ENCODE data around the gene CEP192. TPM values are rescaled to one million over a fixed set of nuclear protein-coding genes. Genes with fewer than 3 reads are reported as not detected.

The CEP192 gene, protein sequence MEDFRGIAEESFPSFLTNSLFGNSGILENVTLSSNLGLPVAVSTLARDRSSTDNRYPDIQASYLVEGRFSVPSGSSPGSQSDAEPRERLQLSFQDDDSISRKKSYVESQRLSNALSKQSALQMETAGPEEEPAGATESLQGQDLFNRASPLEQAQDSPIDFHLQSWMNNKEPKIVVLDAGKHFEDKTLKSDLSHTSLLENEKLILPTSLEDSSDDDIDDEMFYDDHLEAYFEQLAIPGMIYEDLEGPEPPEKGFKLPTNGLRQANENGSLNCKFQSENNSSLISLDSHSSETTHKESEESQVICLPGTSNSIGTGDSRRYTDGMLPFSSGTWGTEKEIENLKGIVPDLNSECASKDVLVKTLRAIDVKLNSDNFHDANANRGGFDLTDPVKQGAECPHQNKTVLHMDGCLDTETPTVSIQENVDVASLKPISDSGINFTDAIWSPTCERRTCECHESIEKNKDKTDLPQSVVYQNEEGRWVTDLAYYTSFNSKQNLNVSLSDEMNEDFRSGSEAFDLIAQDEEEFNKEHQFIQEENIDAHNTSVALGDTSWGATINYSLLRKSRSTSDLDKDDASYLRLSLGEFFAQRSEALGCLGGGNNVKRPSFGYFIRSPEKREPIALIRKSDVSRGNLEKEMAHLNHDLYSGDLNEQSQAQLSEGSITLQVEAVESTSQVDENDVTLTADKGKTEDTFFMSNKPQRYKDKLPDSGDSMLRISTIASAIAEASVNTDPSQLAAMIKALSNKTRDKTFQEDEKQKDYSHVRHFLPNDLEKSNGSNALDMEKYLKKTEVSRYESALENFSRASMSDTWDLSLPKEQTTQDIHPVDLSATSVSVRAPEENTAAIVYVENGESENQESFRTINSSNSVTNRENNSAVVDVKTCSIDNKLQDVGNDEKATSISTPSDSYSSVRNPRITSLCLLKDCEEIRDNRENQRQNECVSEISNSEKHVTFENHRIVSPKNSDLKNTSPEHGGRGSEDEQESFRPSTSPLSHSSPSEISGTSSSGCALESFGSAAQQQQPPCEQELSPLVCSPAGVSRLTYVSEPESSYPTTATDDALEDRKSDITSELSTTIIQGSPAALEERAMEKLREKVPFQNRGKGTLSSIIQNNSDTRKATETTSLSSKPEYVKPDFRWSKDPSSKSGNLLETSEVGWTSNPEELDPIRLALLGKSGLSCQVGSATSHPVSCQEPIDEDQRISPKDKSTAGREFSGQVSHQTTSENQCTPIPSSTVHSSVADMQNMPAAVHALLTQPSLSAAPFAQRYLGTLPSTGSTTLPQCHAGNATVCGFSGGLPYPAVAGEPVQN (N-terminal part only)
- 15.3 and 40.8 TPM in 2 replicates for total RNA-seq

DNA sequence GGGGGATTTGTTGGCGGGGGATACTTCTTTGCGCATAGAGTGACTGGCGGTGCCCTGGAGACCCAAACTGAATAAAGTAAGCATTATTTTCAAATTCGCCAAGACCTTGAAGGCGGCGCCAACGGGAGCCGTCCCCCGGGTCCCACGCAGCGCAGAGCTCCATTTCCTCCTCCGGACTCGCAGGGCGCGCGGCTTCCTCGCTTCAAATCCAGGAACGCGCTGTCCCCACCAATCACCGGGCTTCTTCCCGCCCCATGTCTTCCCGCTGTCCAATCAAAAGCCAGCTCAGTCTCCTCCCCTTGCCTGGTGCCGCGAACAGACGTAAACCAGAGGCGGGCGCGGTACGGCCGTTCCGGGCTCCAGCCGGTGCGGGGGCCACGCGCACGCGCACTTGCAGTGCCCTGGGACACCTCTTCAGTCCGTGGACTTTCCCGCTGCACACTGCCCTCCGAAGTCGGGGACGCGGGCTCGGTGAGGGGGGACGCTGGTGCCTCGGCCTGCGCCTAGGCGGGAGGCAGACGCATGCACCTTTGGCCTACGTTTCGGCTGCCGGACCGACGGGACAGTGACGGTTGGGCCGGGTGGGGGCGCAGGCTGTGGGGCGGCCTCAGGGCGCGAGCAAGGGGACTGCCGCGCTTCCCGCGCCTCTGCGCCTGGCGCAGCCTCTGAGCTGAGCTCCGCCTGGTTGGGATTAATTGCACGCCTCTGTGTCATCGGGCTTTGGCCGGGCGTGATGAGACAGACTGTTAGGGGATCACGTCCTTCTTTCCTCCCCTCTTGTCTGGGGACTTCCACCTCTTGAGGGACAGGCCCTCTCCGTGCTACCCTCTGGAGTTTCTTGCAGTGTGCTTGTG lies at the start of gene CEP192:
TSS of gene CEP192 (plus strand) at position 396 of the 854 bp plus-strand sequence. CDS start 8,063 bp downstream, outside the sequence.

DNA sequence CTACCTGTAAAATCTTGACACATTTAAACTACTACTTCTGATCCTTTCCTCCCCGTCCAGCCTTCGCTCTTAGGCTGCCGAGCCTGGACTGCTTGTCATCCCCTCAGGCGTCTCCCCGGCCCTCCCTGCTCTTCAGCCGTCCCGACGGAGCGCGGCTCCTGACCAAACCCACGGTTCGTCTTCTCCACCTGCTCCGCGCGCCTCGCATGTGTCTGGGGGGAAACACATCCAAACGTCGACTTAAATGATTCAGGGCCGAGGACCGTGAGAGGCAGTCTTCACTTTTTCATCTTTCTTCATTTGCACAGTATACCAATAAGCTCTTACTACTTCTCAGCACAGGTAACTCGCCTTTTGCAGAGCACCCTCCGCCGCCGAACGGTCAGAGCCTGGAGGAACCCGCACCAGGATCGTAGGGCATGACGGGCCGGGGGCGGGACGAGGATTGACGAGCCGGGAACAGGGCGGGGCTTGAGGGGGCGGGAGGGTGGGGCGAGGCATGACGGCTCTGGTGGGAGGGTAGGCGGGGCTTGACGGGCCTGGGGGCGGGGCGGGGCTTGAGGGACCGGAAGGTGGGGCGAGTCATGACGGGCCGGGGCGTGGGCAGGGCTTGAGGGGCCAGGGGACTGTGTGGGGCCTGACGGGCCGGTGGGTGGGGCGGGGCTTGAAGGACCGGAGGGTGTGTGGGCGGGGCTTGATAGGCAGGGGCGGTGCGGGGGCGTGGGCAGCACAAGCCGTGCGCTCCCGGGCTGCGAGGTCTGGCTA lies 43.7 kb upstream of the CEP192 start, which contains the start of gene SEH1L:
TSS of gene SEH1L (plus strand) at position 727 of the 765 bp plus-strand sequence. CDS start 111 bp downstream, outside the sequence.

Other genes starting within 250 kb of the CEP192 start
- gene PTPN2, start 107.1 kb upstream of the CEP192 start, total RNA-seq, result 19.9 and 37.9 TPM in 2 replicates
- gene SEH1L, start 43.4 kb upstream of the CEP192 start, total RNA-seq, result 65.9 and 70.2 TPM in 2 replicates
- 0.14 and 0.88 TPM in 2 replicates for gene LDLRAD4, start 227.4 kb downstream of the CEP192 start, total RNA-seq

Measured in placental pericyte (primary cell).